ENCODE results near the gene PLA2G2D.
A peak's percentile ranks its signal among the peaks of the same experiment; 100 is the strongest.

PLA2G2D gene, protein sequence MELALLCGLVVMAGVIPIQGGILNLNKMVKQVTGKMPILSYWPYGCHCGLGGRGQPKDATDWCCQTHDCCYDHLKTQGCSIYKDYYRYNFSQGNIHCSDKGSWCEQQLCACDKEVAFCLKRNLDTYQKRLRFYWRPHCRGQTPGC

DNA sequence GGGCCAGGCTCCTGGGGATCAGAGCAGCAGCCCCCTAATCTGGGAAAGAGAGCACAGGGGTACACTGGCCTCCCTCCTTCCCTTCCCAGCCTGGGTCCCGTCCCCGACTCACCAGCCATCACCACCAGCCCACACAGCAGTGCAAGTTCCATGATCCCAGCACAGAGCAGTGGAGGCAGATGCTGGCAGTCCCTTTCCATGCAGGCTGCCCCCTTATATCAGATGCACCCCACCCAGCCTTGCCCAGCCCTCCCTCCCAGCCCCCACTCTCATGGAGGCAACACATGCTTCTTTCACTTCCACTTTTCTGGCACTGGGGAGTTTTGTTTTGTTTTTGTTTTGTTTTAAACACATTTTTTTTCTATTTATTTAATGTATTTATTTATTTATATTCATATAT, at the start of gene PLA2G2D:
Gene PLA2G2D, minus strand, starts transcription at position 190 of the 400 bp plus-strand sequence. Its CDS starts 38 bp downstream, at position 152.
- no peak for DNase-seq (ENCODE audit: low read depth)

DNA sequence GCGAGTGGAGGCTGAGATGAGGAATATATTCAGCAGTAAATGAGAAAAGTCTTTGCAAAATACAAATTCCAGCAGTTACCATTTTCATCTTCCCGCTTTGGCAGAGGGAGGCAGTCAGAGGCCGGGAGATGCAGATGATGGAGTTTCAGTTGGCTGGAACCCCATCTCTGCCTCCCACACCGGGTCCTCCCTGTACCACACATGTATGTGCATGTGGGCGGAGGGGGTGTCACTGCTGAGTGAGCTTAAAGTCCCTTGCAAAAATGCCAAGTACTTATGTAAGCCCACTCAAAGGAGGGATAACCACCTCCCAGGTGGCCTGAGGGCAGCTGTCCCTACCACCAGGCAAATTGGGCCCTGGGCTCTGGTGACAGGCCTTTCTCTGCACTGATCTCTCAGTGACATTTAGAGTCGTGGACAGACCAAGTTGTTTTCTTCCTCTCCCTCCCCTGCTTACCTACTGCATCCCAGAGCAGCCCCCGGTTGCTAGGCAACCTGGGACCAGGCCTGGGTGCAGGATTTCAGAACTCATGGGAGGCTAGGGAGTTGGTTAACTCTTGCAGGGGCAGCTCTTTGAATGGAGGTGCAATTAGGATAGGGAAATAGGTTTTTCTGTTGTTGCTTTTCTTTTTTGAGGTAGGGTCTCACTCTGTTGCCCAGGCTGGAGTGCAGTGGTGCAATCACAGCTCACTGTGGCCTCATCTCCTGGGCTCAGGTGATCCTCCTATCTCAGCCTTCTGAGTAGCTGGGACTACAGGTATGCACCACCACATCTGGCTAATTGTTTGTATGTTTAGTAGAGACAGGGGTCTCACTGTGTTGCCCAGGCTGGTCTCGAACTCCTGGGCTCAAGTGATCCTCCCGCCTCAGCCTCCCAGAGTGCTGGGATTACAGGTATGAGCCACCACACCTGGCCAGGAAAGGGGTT, 49.5 kb upstream of the PLA2G2D start:
- no peak for DNase-seq (ENCODE audit: low read depth)

GRCh38 chr1:20167126-20167525, 47.8 kb upstream of the PLA2G2D start:
- no peak for DNase-seq (ENCODE audit: low read depth)

DNA sequence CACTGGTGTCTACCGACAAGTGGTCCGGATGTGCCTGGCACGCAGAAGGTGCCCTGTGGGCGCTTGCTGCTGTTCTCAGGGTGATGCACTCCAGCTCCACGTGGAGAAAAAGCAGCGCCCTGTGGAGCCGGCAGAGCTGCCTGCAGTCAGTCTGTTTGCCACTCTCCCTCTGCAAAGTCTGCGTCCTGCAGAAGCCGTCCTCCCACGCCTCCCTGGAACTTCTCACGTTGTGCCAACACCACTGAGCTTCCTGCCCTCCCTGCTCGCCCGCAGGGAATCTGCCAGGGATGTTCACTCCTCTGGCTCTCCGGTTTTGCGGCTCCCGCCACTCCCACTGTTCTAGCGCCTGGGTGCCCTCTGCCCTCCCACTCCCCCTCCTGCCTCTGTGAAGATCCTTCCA, 46.7 kb upstream of the PLA2G2D start:
- no peak for DNase-seq (ENCODE audit: low read depth)

- DNase-seq (ENCODE audit: low read depth) = no peak
Observed at GRCh38 chr1:20165522-20165951, 46.2 kb upstream of the PLA2G2D start.

DNA sequence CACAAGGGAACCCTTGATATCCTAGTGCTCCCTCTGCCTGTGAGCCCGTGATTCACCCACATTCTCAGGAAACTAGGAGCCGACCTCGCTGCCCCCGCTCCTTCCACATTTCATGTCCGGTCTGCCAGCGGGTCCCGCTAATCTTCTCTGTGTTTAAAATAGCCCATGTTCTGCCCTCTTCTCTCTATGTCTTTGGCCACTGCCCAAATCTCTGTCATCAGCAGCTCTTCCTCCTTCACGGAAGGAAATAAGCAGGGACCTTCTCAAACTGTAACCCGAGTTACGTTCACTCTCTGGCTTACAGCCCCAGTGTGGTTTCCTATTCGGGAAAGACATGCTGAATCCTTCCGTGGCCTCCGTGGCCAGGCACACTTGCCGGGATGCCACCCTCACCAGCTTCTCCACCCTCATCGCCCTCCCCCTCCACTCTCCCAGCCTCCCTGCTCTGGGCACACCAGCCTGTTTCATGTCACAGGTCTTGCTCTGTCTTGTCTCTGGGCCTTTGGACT, 45.4 kb upstream of the PLA2G2D start:
- no peak for DNase-seq (ENCODE audit: low read depth)

DNA sequence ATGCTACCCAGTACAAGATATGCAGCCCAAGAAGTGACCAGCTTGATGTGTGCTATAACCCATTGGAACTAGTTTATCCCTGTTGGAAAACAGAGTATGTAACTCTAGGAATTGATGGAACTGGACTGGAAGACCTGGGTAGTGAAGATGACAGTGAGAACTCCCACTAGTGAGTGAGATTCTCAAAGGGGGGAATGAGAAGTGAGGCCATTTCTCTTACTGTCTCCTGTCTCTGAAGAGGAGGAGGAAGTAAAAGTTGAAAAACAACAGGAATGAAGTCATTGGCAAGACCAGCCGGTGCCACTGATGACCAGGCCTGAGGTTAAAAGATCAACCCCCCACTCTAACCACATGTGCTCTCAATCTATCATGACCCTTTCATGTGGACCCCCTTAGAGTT, 40.7 kb upstream of the PLA2G2D start:
- DNase-seq (ENCODE audit: low read depth) = no peak

GRCh38 chr1:20158358-20159070, 39.2 kb upstream of the PLA2G2D start:
- no peak for DNase-seq (ENCODE audit: low read depth)

GRCh38 chr1:20154301-20154831, 35.0 kb upstream of the PLA2G2D start:
- no peak for DNase-seq (ENCODE audit: low read depth)

DNA sequence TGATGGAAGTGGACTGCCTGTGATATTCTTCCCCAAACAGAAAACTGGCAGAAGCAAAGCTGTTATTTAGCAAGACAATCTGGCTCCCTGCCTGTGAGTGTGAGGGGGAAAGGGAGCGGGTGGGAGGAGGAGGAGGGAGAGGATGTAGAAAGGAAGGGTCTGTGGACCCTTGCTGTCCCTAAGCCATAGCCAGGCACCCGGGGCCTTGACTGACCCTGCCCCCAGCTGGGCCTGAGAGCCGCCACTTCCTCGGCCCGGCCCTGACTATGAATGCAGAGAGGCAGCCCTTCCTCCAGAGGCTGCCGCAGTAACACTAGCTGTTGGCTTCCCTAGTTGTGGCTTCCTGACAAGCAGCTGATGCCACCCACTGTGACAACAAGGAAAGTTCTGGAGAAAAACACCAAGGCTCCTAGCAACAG, 33.7 kb upstream of the PLA2G2D start:
- DNase-seq (ENCODE audit: low read depth) = no peak

DNA sequence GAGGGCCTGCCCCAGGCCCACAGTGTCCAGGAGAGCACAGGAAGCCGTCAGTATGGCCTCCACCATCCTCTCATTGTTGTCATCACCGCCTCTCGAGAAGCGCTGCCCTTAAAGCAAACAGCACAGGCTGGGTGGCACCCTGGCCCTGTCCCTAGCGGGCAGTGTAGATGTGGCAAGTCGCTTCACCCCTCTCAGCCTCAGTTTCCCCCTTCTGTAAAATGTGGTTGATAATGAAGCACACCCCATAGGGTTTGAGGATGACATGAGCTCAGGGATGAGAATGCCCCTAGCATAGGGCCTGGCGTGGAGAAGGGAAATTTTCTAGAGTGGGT, 33.2 kb upstream of the PLA2G2D start:
- DNase-seq (ENCODE audit: low read depth) = no peak

GRCh38 chr1:20151906-20152598, 32.7 kb upstream of the PLA2G2D start:
- peak; percentile 77 for DNase-seq (ENCODE audit: low read depth)

DNA sequence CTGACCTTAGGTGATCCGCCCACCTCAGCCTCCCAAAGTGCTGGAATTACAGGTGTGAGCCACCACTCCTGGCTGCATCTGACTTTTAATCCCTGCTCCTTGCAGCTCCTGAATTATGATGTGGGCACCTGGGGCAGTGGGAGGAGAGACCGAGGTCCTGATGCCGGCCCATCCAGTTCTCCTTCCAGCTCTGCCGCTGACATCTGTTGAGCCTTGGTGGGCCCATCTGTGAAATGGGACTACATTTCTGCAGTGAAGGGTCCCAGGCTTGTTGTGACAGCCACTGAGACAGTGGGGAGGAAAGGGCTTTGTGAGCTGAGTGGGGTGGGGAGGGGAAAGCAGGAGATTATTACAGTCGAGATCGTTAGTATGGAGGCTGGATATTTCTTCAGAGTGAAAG, 31.6 kb upstream of the PLA2G2D start:
- no peak for DNase-seq (ENCODE audit: low read depth)

- no peak for DNase-seq (ENCODE audit: low read depth)
Observed at GRCh38 chr1:20150326-20150705, 31.0 kb upstream of the PLA2G2D start.

DNA sequence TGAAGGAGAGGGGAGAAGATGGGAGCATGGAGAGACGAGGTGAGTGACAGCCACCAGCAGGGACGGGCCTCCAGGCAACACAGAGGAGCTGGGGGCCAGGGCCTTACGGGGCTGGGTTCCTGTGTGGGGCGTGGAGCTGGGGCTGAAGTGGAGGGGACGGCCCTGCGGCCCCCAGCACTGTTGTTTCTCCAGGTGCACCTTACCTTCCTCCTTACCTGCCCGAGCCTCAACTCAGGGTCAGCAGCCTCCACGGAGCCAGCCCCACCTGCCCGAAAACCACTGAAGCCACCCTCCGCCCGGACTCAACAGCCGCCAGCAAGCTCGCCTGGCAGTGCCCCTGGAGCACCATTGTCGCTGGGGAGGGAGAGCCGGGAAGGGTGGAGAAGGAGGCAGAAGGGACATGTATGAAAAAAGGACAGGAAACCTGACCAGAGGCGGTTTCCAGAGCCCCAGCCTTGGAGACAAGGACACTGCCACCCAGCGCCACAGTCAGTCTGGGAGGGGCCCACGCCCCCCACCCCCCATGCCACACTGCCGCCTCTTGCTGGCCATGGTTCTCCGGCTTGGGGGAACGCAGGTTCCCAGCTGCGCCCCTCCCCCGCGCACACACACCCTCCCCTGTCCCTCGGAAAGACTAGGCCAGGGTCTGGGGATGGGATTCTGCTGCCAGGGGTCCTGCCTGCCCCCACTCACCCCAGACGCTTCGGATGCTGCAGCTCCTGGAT, 30.4 kb upstream of the PLA2G2D start:
- no peak for DNase-seq (ENCODE audit: low read depth)

- no peak for DNase-seq (ENCODE audit: low read depth)
Observed at GRCh38 chr1:20148571-20149500, 29.5 kb upstream of the PLA2G2D start.

- no peak for DNase-seq (ENCODE audit: low read depth)
Observed at GRCh38 chr1:20147846-20148570, 28.7 kb upstream of the PLA2G2D start.

DNA sequence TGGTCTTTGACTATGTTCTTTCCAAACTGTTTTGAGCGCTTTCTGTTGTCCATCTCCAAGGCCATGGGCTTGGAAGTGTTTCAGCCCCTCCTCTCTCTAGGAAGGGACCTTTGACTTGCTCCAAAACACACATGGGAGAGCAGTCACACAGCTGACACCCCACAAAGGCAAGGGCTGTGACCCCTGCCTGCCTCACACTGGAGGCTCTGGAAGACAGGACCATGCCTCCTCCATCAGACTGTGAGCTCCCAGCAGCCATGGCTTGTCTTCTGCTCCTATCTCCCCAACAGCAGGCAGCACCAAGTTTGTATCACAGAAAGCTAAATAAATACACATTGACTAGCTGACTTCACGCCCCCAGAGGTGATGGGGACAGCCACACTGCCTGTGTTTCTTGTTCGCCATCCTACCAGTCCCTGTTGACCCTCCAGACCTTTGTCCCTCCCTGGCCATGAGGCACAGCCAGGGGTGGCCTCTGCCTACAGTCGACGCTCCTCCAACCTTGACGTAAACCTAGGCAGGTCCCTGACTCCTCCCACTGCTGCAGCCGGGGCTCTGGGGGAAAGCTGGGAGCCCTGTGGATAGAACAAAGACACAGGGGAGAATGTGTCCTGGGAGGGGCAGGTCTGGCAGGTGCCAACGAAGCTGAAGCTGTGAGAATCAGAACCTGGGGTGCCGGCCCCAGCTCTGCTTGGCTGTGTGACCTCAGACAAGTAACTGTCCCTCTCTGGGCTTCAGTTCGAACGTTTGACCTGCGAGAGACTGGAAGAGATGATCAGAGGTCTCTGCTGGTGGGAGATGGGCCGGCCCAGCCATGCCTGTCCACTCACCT, 24.6 kb upstream of the PLA2G2D start:
- DNase-seq (ENCODE audit: low read depth) = no peak

DNA sequence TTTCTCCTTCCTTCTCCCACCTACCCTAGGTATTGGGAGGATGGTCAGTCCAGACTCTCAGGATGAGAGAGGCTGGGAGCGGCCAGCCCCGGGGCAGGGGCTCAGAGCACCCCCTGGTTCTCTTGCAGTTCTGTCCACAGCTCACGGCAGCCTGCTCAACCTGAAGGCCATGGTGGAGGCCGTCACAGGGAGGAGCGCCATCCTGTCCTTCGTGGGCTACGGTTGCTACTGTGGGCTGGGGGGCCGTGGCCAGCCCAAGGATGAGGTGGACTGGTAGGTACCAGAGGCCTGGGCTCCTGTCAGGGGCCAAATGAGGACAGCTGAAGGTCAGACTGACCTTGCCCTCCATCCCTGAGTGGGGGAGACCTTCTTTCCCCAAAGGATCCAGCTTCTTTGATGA, 24.0 kb upstream of the PLA2G2D start:
- no peak for DNase-seq (ENCODE audit: low read depth)

Measured in activated T-cell treated with anti-CD3 and anti-CD28 coated beads for 1 hour (primary cell).